ENCODE measurements around the gene BEGAIN. TPM values are rescaled to one million over a fixed set of nuclear protein-coding genes. Genes with fewer than 3 reads are reported as not detected.

The BEGAIN gene
- total RNA-seq, 6 experiments from 2014 or later = 0.05 to 0.20 (median 0.14) TPM; not detected in 1

DNA sequence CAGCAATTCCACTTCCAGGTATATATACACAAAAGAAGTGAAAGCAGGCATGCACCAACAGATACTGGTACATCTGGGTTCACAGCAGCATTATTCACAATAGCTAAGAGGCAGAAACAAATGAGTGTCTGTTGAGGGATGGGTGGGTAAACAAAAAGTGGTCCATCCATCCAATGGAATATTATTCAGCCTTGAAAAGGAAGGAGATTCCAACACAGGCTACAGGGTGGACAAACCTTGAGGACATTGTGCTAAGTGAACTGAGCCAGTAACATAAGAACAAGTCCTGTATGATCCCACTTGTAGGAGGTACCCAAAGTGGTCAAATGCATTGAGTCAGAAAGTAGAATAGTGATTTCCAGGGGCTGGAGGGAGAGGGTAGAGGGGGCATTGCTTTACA lies 27.6 kb upstream of the BEGAIN start:
- peaks cover 42% of the 10 kb centered on the region for H3K27me3 Mint-ChIP-seq (ENCODE audit: insufficient read depth)
- no peak overlapping the region for H3K4me3 Mint-ChIP-seq
- TF ChIP-seq, protein P1, sequence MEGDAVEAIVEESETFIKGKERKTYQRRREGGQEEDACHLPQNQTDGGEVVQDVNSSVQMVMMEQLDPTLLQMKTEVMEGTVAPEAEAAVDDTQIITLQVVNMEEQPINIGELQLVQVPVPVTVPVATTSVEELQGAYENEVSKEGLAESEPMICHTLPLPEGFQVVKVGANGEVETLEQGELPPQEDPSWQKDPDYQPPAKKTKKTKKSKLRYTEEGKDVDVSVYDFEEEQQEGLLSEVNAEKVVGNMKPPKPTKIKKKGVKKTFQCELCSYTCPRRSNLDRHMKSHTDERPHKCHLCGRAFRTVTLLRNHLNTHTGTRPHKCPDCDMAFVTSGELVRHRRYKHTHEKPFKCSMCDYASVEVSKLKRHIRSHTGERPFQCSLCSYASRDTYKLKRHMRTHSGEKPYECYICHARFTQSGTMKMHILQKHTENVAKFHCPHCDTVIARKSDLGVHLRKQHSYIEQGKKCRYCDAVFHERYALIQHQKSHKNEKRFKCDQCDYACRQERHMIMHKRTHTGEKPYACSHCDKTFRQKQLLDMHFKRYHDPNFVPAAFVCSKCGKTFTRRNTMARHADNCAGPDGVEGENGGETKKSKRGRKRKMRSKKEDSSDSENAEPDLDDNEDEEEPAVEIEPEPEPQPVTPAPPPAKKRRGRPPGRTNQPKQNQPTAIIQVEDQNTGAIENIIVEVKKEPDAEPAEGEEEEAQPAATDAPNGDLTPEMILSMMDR (IDR thresholded peaks at IDR 0.05) = no peak
- no peaks in the 10 kb centered on the region for H3K9me3 Mint-ChIP-seq
- no peak for DNase-seq
- no peaks in the 10 kb centered on the region for H3K36me3 Mint-ChIP-seq (ENCODE audit: low read depth)
- H3K4me1 Mint-ChIP-seq (ENCODE audit: low read depth) = no peaks in the 10 kb centered on the region
- H3K27ac Mint-ChIP-seq = no peak overlapping the region

DNA sequence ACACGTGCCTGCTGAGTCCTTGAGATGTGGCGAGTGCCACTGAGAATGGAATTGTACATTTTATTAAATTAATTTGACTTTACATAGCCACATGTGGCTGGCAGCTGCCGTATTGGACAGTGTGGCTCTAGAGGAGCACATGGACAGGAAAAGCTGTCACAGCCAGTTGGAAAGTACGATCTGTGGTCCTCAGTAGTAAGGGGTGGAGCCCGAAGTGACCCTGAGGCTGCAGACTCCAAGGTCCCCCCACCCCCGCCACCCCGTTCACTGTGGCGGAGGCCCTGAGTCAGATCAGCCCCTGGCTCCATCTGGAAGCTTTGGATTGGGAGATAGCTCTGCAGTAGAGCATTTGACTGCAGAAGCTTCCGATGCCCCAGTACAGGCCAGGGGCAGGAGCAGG lies 25.8 kb upstream of the BEGAIN start:
- no peak for DNase-seq
- Mint-ChIP-seq H3K27me3 (ENCODE audit: insufficient read depth) (peaks cover 35% of the 10 kb centered on the region), H3K4me1 (ENCODE audit: low read depth) (no peaks in the 10 kb centered on the region), H3K27ac (no peak overlapping the region), H3K9me3 (no peaks in the 10 kb centered on the region), H3K4me3 (no peak overlapping the region), H3K36me3 (ENCODE audit: low read depth) (no peaks in the 10 kb centered on the region)
- TF ChIP-seq, protein P1 (IDR thresholded peaks at IDR 0.05) = no peak

DNA sequence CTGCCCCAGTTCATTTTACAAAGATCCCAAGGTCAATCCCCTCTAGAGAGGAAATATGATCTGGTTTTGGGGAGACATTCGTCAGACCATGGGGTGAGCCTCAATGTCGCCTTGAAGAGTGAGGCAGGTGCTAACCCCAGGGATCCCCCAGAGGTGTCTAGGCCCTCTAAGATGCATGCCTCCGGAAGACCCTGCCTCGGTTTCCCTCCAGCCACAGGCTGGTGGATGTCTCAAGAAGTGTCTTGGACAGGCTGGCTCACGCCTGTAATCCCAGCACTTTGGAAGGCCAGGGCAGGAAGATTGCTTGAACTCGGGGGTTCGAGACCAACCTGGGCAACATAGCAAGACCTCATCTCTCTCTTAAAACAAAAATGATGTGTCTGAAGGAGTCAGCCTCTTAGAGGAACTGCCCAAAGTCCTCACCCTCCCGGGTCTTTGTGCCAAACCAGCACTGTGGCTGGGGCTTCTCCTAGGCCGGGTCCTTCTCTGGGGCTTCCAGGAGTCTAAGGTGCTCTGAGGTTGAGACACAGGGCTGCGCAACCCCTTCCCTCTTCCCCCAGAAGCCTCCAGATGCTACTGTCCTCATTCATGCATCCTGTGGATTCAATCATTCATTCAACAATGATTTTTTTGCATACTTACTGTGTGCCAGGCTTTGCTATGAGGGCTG lies 24.7 kb upstream of the BEGAIN start:
- no peaks in the 10 kb centered on the region for H3K4me1 Mint-ChIP-seq (ENCODE audit: low read depth)
- TF ChIP-seq, protein P1 (IDR thresholded peaks at IDR 0.05) = no peak
- no peak for DNase-seq
- no peak overlapping the region for H3K27ac Mint-ChIP-seq
- H3K36me3 Mint-ChIP-seq (ENCODE audit: low read depth) = no peaks in the 10 kb centered on the region
- H3K27me3 Mint-ChIP-seq (ENCODE audit: insufficient read depth) = peaks cover 31% of the 10 kb centered on the region
- no peak overlapping the region for H3K4me3 Mint-ChIP-seq
- no peaks in the 10 kb centered on the region for H3K9me3 Mint-ChIP-seq

DNA sequence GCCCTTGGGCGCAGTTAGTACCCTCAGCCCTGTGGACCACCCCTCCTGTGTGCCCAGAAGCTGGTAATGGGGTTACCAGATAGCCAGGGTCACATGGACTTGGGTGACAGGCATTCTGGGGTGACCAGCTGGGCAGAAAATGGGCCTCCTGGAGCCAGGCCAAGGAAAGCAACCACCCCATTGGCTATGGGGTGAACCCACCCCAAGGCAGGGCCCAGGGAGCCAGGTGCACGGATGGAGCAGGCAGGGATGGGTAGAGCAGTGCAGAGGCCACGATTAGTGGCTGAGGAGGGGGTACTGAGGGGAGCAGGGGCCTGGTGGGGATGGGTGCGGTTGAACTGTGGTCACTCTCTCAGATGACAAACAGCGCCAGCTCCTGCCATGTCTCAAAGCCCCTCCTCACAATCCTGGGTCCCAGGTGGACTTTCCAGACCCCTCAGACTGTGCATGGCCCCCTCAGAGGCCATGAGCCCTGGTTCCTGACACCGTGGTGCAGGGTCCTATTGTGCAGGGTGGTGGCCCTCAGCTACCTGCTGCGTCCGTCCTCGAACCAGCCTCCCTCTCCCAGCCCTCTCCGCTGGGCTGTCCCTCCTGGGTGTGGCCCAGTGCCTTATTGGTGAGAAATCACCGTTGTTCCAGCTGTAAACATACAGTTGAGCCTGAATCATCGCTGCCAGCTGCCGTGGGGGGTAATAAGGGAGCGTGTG lies 23.4 kb upstream of the BEGAIN start:
- no peaks in the 10 kb centered on the region for H3K36me3 Mint-ChIP-seq (ENCODE audit: low read depth)
- TF ChIP-seq, protein P1 (IDR thresholded peaks at IDR 0.05) = no peak
- H3K9me3 Mint-ChIP-seq = no peaks in the 10 kb centered on the region; the same call in 1 of the 2 replicates
- no peaks in the 10 kb centered on the region for H3K4me1 Mint-ChIP-seq (ENCODE audit: low read depth)
- H3K27ac Mint-ChIP-seq = no peak overlapping the region
- H3K4me3 Mint-ChIP-seq = no peak overlapping the region
- peaks cover 32% of the 10 kb centered on the region for H3K27me3 Mint-ChIP-seq (ENCODE audit: insufficient read depth)
- peak; percentile 3 for DNase-seq

DNA sequence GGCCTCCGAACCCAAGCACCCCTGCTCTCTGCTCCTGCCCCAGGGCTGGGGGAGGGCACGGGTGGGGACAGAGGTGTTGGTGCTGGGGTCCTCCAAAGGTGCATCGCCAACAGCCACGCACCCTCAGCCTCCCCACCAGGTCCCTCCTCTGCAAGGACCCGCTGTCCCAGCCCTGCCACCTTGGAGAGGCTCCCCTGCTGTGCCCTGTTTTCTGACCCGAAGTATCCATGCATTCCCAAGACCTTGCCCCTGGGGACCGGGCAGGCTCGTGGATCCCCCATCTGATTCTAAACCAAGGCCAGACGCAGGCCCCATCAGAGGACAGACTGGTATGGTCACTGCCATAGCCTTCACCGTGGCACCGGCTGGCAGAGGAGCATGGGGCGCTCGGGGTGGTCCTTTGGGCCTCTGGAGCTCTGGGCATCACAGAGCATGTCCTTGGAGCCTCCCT lies 22.7 kb upstream of the BEGAIN start:
- TF ChIP-seq, protein P1 (IDR thresholded peaks at IDR 0.05) = no peak
- no peaks in the 10 kb centered on the region for H3K4me1 Mint-ChIP-seq (ENCODE audit: low read depth)

More for the DNA sequence above, 22.7 kb upstream of the BEGAIN start:
- Mint-ChIP-seq H3K27ac (no peak overlapping the region), H3K27me3 (ENCODE audit: insufficient read depth) (peaks cover 33% of the 10 kb centered on the region), H3K4me3 (no peak overlapping the region), H3K36me3 (ENCODE audit: low read depth) (no peaks in the 10 kb centered on the region), H3K9me3 (no peaks in the 10 kb centered on the region; the same call in 1 of the 2 replicates)
- no peak for DNase-seq

Measured in HFFc6 (cell line).